Body of pancreas (tissue), 4 donors: ENCODE measurements around the gene OR3A2.

Experiments used
- CTCF ChIP-seq, 7 experiments: fragments of 450-650 bp in 4 of 7; fragments of 200-600 bp in 3 of 7; sonication (generic) in 3 of 7; IDR thresholded peaks; one replicate each; pipeline ENCODE4 v1.5.1; 2016 to 2019; ENCODE audit warnings: antibody characterized with exemption in 7 of 7
- POLR2A ChIP-seq, 3 donors: fragments of 450-650 bp; IDR thresholded peaks; one replicate each; pipeline ENCODE4 v1.6.1; 2016; ENCODE audit warnings: antibody characterized with exemption in 3 of 3, mild to moderate bottlenecking in 2 of 3

- no peak for TF ChIP-seq CTCF (IDR thresholded peaks at IDR 0.05)
- TF ChIP-seq POLR2A (IDR thresholded peaks at IDR 0.05) = no peak
Measured at GRCh38 chr17:3298260-3298659, 87.8 kb downstream of the OR3A2 start, which contains the start of gene OR3A1.
